ENCODE data around the gene MYEF2. TPM values are rescaled to one million over a fixed set of nuclear protein-coding genes. Genes with fewer than 3 reads are reported as not detected.

MYEF2 gene
- total and polyA plus RNA-seq, 2 of the 8 experiments (the other 6 are each of a cell fraction or from before 2014, with no cell fraction given) = 18.9 to 79.2 TPM

- Histone ChIP-seq H3K79me1 (ENCODE audit: low read depth, low read length) (no peaks in the 10 kb centered on the region), H2BK20ac (ENCODE audit: low read length) (no peak overlapping the region), H3K27ac (ENCODE audit: low read depth, low read length) (no peak overlapping the region), H3K23ac (ENCODE audit: insufficient read length) (no peak overlapping the region), H2AK5ac (ENCODE audit: low read depth, low read length) (no peak overlapping the region), H3K4me1 (replicated peaks in 1 of 4; ENCODE audit: control insufficient read depth in 3 of 4, insufficient read depth in 4 of 4, low read length in 3 of 4) (no peaks in the 10 kb centered on the region), H3K4ac (replicated peaks; ENCODE audit: insufficient read length, low read depth, low read length) (no peak overlapping the region), H3K36me3 (ENCODE audit: control insufficient read depth in 2 of 4, insufficient read depth in 4 of 4, low read length in 3 of 4) (no peaks in the 10 kb centered on the region), H3K23me2 (ENCODE audit: low read depth, low read length) (no peaks in the 10 kb centered on the region), H3K79me2 (ENCODE audit: control insufficient read depth in 1 of 2, insufficient read depth in 2 of 2, low read length in 2 of 2) (no peaks in the 10 kb centered on the region), H3K4me2 (ENCODE audit: insufficient read depth in 1 of 2, low read depth in 2 of 2, low read length in 2 of 2) (no peak overlapping the region), H2BK12ac (ENCODE audit: low read depth, low read length) (no peak overlapping the region), H3K18ac (ENCODE audit: extremely low read depth, low read length) (no peak overlapping the region), H3K14ac (ENCODE audit: insufficient read length) (no peak overlapping the region), H3K9ac (replicated peaks in 1 of 4; ENCODE audit: extremely low read depth in 1 of 4, low read depth in 3 of 4, low read length in 3 of 4) (no peak overlapping the region; a peak in 1 of 7 replicates), H2BK120ac (replicated peaks; ENCODE audit: low read depth, low read length) (no peak overlapping the region), H4K20me1 (replicated peaks in 1 of 2; ENCODE audit: control insufficient read depth in 1 of 2, insufficient read depth in 2 of 2, low read length in 2 of 2) (no peaks in the 10 kb centered on the region), H4K5ac (ENCODE audit: insufficient read length, low read depth, low read length) (no peak overlapping the region), H2BK15ac (ENCODE audit: low read length) (no peak overlapping the region), H3K56ac (replicated peaks; ENCODE audit: insufficient read length, low read depth, low read length) (no peak overlapping the region), H2BK5ac (ENCODE audit: low read depth, low read length) (no peak overlapping the region), H3K4me3 (ENCODE audit: extremely low read depth in 1 of 4, insufficient read depth in 2 of 4, low read depth in 3 of 4, low read length in 4 of 4) (no peak overlapping the region), H4K91ac (replicated peaks; ENCODE audit: insufficient read length, low read length) (no peak overlapping the region), H3K27me3 (replicated peaks in 1 of 4; ENCODE audit: control insufficient read depth in 3 of 4, extremely low read depth in 1 of 4, insufficient read depth in 3 of 4, low read length in 3 of 4) (no peaks in the 10 kb centered on the region), H4K8ac (ENCODE audit: extremely low read depth, insufficient read depth, low read length) (no peak overlapping the region), H2AFZ (ENCODE audit: low read length) (no peak overlapping the region), H3K9me3 (ENCODE audit: insufficient read depth in 2 of 2, low read depth in 1 of 2, low read length in 1 of 2) (peaks cover 14 to 15% of the 10 kb centered on the region in 2 experiments; a peak in 3 of 4 replicates)
- no peak for DNase-seq (ENCODE audit: low read depth in 1 of 2, low spot score in 2 of 2)
- no peak for TF ChIP-seq ZNF274 (IDR thresholded peaks at IDR 0.05; ENCODE audit: borderline replicate concordance, extremely low read depth, low read length)
- TF ChIP-seq JUND (IDR thresholded peaks at IDR 0.05; ENCODE audit: low read length) = no peak
- no peak for TF ChIP-seq SUZ12 (IDR thresholded peaks at IDR 0.05; ENCODE audit: low read length)
- TF ChIP-seq RNF2 (IDR thresholded peaks at IDR 0.05; ENCODE audit: borderline replicate concordance, low read depth, low read length, missing control alignments, poor library complexity, severe bottlenecking) = no peak
- TF ChIP-seq NRF1 (IDR thresholded peaks at IDR 0.05; ENCODE audit: low read depth, low read length) = no peak
- TF ChIP-seq TEAD4 (IDR thresholded peaks at IDR 0.05; ENCODE audit: low read depth, low read length) = no peak
- ChIA-PET POLR2A (ENCODE audit: partially characterized antibody) (no interaction called here), CTCF (ENCODE audit: partially characterized antibody) (interaction anchor here (1.2 to 4.2 kb wide), 19 partner anchors 8 to 890 kb away, joined by 3 to 44 read pairs (median 7); no protein-coding TSS in a partner anchor)
- WGBS, 2 experiments (ENCODE audit: extremely low coverage in 1 of 2, insufficient coverage in 1 of 2, insufficient read length in 1 of 2, insufficient replicate concordance in 2 of 2, low coverage in 1 of 2, low lambda C conversion rate in 2 of 2, missing lambda C conversion rate in 1 of 2) = 90% methylated on average over 5 of the region's 5 CpGs; no CpG with 5 or more reads in 1 of the 2 experiments
- FAIRE-seq = no peak
These were observed 92.0 kb downstream of the MYEF2 start for GRCh38 chr15:48086133-48086532.
